ENCODE measurements around the gene ST8SIA3. TPM values are rescaled to one million over a fixed set of nuclear protein-coding genes. Genes with fewer than 3 reads are reported as not detected.

The ST8SIA3 gene, protein sequence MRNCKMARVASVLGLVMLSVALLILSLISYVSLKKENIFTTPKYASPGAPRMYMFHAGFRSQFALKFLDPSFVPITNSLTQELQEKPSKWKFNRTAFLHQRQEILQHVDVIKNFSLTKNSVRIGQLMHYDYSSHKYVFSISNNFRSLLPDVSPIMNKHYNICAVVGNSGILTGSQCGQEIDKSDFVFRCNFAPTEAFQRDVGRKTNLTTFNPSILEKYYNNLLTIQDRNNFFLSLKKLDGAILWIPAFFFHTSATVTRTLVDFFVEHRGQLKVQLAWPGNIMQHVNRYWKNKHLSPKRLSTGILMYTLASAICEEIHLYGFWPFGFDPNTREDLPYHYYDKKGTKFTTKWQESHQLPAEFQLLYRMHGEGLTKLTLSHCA
- 5.5 TPM for total RNA-seq

DNA sequence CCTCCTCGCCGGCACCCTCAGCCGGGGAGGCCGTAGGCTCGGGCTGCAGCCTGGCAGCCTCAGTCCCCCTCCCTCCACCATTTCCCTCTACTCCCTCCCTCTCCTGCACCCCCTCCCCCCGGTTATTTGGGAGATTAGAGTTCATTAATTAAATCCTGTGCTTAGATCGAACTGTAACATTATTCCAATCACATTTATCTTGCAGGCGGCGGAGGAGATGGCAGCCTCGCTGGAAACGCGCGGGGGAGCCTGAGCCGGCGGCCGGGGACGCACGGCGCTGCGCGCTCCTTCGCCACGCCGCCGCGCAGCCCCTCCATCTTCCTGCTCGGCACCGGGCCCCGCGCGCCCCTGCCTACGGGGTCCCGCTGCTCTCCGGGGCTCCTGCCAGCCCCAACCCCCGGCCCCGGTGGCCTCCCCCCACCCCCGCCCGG, at the start of gene ST8SIA3:
ST8SIA3 (plus strand) TSS at position 287 of the 431 bp plus-strand sequence. CDS start 290 bp downstream, outside the sequence.

Other genes with a start within 250 kb of the ST8SIA3 start
- not detected for gene BOD1L2, start 205.5 kb upstream of the ST8SIA3 start, total RNA-seq
- 10.5 TPM for gene ONECUT2, start 82.8 kb downstream of the ST8SIA3 start, total RNA-seq
- gene FECH, start 234.1 kb downstream of the ST8SIA3 start, total RNA-seq = 47.3 TPM

All from camera-type eye (tissue), 1 donor.